ENCODE measurements around the gene RDH5.
"Not testable (repeated sequence)": the region's sequence is repeated elsewhere in the genome, so short reads cannot be mapped to it uniquely, and the experiment has no call there.

- TF ChIP-seq EZH2phosphoT487 (IDR thresholded peaks at IDR 0.05; ENCODE audit: borderline replicate concordance); CTCF (conservative IDR thresholded peaks at IDR 0.05; ENCODE audit: low read length): not testable (repeated sequence)
These were observed 38.4 kb downstream of the RDH5 start for GRCh38 chr12:55758575-55758974.

Measured in Loucy (cell line).